ENCODE results near the gene RETREG2. TPM values are rescaled to one million over a fixed set of nuclear protein-coding genes. Genes with fewer than 3 reads are reported as not detected.

The RETREG2 gene
- total and polyA plus RNA-seq, 2 of the 8 experiments (the other 6 are each of a cell fraction or from before 2014, with no cell fraction given): 51.3 to 67.4 TPM

GRCh38 chr2:219220652-219221402, 42.8 kb downstream of the RETREG2 start (continued):
- TF ChIP-seq SP1 (IDR thresholded peaks at IDR 0.05; ENCODE audit: low read depth, low read length): no peak
- TF ChIP-seq EP300 (IDR thresholded peaks at IDR 0.05; ENCODE audit: borderline replicate concordance in 1 of 2, low read depth in 2 of 2, low read length in 2 of 2): no peak
- no peak for TF ChIP-seq SIX5 (IDR thresholded peaks at IDR 0.05; ENCODE audit: low read depth, low read length)

Measured in H1 (cell line).